ENCODE measurements around the gene TPD52L1.

Gene TPD52L1

DNA sequence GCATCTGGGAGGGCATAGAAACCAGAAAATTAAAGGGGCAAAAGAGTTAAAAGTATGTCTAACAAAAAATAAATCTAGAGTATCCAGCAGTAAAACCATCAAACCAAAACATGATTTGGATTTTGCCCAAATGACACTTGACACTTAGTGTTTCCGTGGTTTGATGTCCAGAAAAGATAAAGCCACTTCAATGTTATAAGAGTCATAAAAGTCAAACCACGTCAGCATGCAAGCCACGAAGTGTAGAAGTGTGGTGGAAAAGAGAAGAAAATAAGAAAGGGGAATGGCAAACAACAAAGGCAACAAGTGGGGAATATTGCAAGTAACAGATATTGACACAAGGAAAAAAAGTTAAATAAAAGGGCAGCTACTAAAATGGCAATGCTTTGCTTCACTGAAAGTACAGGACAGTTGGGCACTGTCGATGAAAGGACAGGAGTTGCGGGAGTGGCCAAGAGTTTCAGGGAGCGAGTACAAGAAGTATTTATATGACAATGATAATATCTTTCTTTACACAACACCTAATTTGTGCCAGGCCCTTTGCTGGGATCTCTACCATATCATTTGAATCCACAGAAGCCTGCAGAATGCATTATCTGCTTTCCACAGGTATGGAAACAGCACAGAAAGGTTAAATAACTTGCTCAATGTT lies 154.5 kb downstream of the TPD52L1 start:
- TF ChIP-seq, protein P1, sequence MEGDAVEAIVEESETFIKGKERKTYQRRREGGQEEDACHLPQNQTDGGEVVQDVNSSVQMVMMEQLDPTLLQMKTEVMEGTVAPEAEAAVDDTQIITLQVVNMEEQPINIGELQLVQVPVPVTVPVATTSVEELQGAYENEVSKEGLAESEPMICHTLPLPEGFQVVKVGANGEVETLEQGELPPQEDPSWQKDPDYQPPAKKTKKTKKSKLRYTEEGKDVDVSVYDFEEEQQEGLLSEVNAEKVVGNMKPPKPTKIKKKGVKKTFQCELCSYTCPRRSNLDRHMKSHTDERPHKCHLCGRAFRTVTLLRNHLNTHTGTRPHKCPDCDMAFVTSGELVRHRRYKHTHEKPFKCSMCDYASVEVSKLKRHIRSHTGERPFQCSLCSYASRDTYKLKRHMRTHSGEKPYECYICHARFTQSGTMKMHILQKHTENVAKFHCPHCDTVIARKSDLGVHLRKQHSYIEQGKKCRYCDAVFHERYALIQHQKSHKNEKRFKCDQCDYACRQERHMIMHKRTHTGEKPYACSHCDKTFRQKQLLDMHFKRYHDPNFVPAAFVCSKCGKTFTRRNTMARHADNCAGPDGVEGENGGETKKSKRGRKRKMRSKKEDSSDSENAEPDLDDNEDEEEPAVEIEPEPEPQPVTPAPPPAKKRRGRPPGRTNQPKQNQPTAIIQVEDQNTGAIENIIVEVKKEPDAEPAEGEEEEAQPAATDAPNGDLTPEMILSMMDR (IDR thresholded peaks at IDR 0.05; ENCODE audit: control insufficient read depth, extremely low read depth, insufficient read depth) = no peak
- peak; percentile 79 for DNase-seq (ENCODE audit: low read depth)
- no peak overlapping the region for H3K4me3 ChIP-seq (ENCODE audit: low read depth, low read length)

DNA sequence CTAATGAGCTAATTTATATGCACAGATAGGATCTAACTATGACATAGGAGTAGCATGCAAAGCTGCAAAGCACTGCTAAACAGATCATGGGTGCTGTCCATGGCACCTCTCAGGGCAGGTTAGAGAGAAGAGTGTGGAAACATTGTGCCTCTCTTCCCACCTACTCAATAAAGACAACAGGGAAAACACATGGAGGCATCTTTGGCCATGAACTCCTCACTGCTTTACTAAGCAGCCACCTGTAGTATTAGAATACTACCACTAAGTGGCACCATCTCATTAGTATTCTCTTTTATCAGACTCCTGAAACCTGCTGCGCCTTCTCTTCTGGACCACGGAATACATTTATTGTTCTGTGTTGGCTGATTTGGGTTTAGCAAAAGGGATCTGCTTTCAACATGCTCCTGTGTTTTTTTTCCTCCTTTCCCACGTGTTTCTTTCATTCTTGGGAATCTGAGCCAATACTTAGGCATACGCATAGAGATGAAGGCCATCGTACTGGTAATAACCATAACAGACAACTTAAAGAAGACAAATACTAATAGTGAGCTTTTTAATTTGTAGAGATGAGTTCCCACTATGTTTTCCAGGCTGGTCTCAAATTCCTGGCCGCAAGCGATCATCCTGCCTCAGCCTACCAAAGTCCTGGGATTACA lies 157.5 kb downstream of the TPD52L1 start:
- DNase-seq (ENCODE audit: low read depth) = peak; percentile 59
- no peak overlapping the region for H3K4me3 ChIP-seq (ENCODE audit: low read depth, low read length)
- TF ChIP-seq, protein P1 (IDR thresholded peaks at IDR 0.05; ENCODE audit: control insufficient read depth, extremely low read depth, insufficient read depth) = peak; percentile 74

DNA sequence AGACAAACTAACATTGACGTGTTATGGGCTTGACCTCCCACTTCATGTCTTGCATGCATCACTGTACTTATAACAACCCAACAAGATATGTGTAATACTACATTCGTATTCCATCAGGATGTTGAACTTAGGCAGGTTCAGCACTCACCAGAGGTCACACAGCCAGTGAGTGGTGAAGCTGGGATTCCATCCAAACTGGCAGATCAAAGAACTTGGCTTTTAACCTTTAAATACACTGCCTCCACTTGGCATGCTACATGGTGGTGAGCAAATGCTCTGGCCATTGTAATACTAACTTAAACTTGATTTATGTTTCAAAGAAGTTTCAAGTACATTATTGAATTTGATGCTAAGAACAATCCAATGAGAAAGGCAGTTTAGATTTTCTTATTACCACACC lies 158.9 kb downstream of the TPD52L1 start:
- DNase-seq (ENCODE audit: low read depth) = peak; percentile 32
- TF ChIP-seq, protein P1 (IDR thresholded peaks at IDR 0.05; ENCODE audit: control insufficient read depth, extremely low read depth, insufficient read depth) = no peak
- no peak overlapping the region for H3K4me3 ChIP-seq (ENCODE audit: low read depth, low read length)

DNA sequence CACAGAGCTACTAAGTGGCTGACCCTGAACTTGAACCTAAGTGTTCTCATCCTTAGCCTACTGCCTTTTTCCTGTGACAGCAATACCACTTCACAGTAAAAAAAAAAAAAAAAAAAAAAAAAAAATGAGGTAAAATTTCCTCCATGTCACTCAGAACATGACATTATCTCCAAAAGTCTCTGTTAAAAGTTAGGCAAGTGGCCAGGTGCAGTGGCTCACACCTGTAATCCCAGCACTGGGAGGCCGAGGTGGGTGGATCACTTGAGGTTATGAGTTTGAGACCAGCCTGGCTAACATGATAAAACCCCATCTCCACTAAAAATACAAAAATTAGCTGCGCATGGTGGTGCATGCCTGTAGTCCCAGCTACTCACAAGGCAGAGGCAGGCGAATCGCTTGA lies 159.4 kb downstream of the TPD52L1 start:
- DNase-seq (ENCODE audit: low read depth) = no peak
- no peak overlapping the region for H3K4me3 ChIP-seq (ENCODE audit: low read depth, low read length)
- TF ChIP-seq, protein P1 (IDR thresholded peaks at IDR 0.05; ENCODE audit: control insufficient read depth, extremely low read depth, insufficient read depth) = no peak
